Effector memory CD4-positive, alpha-beta T cell (primary cell): ENCODE measurements around the gene RGS6.
A peak's percentile ranks its signal among the peaks of the same experiment; 100 is the strongest.

Source experiments
- DNase-seq, 3 donors: peaks; one replicate each; pipeline ENCODE4 v3.0.0-alpha.2; 2020
- H3K27ac ChIP-seq: 2 replicates; pipeline ENCODE4 v1.7.0; 2013; ENCODE audit warnings: mild to moderate bottlenecking, low read length, moderate library complexity; ENCODE audit not compliant: insufficient read depth, poor library complexity, severe bottlenecking
- H3K27me3 ChIP-seq: replicated peaks from 2 replicates; pipeline ENCODE4 v1.7.0; 2013; ENCODE audit warnings: mild to moderate bottlenecking, low read length; ENCODE audit not compliant: insufficient read depth, control insufficient read depth, poor library complexity, severe bottlenecking
- H3K36me3 ChIP-seq: 2 replicates; pipeline ENCODE4 v1.7.0; 2013; ENCODE audit warnings: mild to moderate bottlenecking, low read length, moderate library complexity; ENCODE audit not compliant: control insufficient read depth, insufficient read depth
- H3K4me1 ChIP-seq: 2 replicates; pipeline ENCODE4 v1.7.0; 2013; ENCODE audit warnings: low read length, mild to moderate bottlenecking; ENCODE audit not compliant: control insufficient read depth, insufficient read depth, poor library complexity, severe bottlenecking
- H3K4me3 ChIP-seq: 2 replicates; pipeline ENCODE4 v1.7.0; 2013; ENCODE audit warnings: low read length, low read depth, mild to moderate bottlenecking; ENCODE audit not compliant: insufficient read depth, poor library complexity, severe bottlenecking
- H3K9me3 ChIP-seq: 2 replicates; pipeline ENCODE4 v1.7.0; 2013; ENCODE audit warnings: mild to moderate bottlenecking, low read length, moderate library complexity; ENCODE audit not compliant: control insufficient read depth

RGS6 gene

DNA sequence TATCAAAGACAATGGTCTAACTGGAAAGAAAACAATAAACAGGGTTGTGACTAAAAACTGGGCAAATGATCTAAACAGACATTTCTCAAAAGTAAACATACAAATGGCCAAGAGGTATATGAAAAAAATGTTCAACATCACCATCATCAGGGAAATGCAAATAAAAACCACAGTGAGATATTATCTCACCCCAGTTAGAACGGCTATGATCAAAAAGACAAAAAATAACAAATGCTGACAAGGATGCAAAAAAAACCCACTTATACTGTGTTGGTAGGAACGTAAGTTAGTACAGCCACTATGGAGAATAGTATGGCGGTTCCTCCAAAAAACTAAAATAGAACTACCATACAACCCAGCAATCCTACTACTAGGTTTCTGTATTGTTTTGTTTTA is 470.1 kb downstream of the RGS6 start:
- Histone ChIP-seq H3K4me3 (no peak overlapping the region), H3K36me3 (no peaks in the 10 kb centered on the region), H3K27me3 (peaks cover 4% of the 10 kb centered on the region), H3K27ac (no peak overlapping the region), H3K4me1 (no peaks in the 10 kb centered on the region), H3K9me3 (no peaks in the 10 kb centered on the region)
- DNase-seq = no peak

DNA sequence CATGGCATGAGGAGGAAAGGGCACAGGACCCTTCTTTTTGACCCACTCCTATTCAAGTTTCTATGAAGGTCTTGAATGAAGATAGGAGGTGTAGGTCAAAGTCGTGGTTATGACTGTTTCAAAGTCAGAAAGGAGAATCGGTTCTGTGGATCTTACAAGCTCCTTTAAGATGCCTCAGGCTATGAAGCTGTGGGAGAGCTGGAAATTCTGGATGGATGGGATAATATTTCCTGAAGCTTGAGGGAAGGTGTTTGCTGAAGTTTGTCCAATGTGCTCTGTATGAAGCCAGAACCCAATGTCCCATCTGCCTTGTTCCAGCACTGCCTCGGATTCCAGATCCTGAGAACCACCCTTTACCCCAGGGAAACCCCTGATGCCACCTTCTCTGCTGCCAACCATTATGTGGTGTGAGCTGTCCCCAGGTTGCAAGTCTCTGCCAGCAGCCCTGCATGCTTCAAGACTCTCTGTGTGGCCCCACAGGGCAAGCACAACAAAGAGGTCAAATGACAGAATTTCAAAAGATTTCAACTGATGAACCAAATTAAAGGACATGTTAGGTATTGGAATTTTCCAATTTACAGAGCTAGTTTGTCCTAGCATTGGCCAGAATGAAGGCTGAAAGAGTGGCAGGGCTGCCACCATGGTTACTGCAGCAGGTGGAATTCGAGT is 472.0 kb downstream of the RGS6 start:
- Histone ChIP-seq H3K9me3 (no peaks in the 10 kb centered on the region), H3K4me3 (no peak overlapping the region), H3K27me3 (peaks cover 4% of the 10 kb centered on the region), H3K4me1 (no peaks in the 10 kb centered on the region), H3K36me3 (no peaks in the 10 kb centered on the region), H3K27ac (no peak overlapping the region)
- no peak for DNase-seq

DNA sequence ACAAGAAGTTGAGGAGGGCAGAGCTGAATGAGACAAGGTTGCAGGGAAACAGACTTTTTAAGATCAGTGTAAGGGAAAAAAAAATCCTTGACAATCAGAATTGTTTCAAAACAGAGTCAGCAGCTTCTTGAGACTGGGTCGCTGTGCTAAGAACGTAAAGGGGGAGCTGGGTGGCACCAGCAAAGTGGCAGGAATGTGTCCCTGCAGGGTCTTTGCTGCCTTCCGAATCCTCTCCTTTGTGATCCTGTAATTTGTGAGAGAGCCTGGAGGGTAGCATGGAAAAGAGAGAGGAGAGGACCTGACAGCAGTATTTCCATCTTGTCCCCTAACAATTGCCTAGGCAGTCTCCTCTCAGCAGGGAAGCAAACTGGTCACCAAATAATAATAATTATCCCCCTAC is 472.8 kb downstream of the RGS6 start:
- Histone ChIP-seq H3K36me3 (no peaks in the 10 kb centered on the region), H3K4me3 (no peak overlapping the region), H3K27ac (no peak overlapping the region), H3K9me3 (no peaks in the 10 kb centered on the region), H3K4me1 (no peaks in the 10 kb centered on the region), H3K27me3 (peaks cover 4% of the 10 kb centered on the region)
- DNase-seq = no peak

DNA sequence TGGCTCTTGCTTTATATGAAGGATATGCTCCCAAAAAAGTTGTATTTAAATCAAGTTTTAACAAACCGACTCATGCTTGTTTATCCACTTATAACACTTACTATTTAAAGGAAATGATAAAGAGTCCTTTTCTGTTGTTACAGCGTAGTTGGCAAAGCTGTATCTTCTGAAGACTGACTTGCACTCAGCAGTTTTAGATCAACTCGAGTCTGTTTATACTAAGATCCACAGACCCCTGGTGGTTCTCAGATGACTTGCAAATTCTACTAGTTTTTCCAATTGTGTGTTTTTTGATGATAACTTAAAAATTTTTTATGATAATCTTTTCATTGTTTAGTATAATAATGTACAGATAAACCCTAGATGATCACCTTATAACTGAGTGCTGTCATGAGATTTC is 475.8 kb downstream of the RGS6 start:
- Histone ChIP-seq H3K4me3 (no peak overlapping the region), H3K9me3 (no peaks in the 10 kb centered on the region), H3K4me1 (no peaks in the 10 kb centered on the region), H3K27me3 (peaks cover 4% of the 10 kb centered on the region), H3K36me3 (no peaks in the 10 kb centered on the region), H3K27ac (no peak overlapping the region)
- DNase-seq = no peak

DNA sequence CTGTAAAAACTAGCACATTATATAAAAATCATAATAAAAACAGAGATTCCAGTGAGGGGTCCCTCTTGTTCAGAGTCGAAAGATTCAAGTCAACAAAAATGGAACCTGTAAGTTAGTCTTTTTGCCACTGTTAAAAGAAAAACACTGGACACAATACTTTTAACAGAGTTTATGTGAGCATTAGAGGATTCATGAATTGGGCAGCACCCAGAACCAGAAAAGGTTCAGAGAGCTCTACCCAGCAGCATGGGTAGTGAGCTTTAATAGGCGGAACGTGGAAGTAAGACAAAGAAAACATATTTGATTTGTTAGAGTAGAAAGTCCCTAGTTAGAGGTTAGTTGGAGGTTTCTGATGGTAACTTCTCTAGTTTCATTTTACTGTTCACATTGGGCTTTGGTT is 476.8 kb downstream of the RGS6 start:
- Histone ChIP-seq H3K9me3 (no peaks in the 10 kb centered on the region), H3K4me1 (no peaks in the 10 kb centered on the region), H3K27ac (no peak overlapping the region), H3K4me3 (no peak overlapping the region), H3K27me3 (peaks cover 2% of the 10 kb centered on the region), H3K36me3 (no peaks in the 10 kb centered on the region)
- no peak for DNase-seq

DNA sequence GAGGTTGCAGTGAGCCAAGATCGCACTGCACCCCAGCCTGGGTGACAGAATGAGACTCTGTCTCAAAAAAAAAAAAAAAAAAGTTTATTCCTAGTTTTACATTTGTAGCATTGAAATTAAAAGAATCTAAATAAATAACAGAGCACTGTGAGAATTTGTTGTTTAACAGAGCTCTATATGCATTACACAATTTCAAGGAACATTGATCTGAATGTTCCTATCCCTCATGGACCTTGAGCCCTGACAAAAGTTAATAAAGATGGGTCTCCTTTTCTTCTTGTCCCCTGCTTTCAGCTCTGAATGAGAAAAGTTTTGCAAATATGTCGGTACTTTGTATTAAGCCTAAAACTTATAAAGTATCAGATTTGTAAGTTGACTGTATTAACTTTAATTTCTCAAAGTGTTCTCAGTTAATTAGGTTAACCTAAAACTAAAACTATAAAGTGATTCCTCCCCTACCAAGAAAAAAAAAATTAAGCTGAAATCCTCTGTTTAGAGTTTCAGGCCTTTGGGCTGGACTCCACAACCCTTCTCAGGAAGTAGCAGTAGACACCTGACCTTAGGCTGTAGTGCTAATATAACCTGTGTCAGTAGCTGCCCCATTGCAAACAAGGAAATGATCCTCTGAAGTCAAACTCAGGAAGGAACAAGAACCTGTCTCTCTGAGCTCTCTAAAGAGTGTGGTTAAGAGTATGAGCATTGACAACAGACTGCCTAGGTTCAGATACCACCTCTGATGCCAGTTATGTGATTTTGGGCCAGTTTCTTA is 484.0 kb downstream of the RGS6 start:
- Histone ChIP-seq H3K4me3 (no peak overlapping the region), H3K36me3 (no peaks in the 10 kb centered on the region), H3K4me1 (no peaks in the 10 kb centered on the region), H3K27ac (no peak overlapping the region), H3K27me3 (no peaks in the 10 kb centered on the region), H3K9me3 (no peaks in the 10 kb centered on the region)
- DNase-seq = no peak

DNA sequence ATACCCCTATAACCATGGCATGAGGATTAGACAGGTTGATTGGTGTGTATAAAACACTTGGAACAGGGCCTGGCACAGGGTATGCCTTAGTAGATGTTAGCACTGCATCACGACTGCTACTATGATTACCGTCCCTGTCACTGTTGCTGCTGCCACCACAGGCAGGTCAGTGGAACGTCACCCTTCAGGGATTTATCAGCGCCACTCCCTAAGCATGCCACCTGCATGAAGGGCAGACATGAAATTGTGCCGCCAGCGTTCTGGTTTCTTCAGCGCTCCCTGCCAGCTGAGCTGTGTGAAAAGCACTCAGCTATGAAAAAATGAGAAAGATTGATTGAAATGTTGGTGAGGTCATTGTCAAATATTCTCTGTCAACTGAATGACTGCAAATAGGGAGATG is 484.7 kb downstream of the RGS6 start:
- no peaks in the 10 kb centered on the region for H3K27me3 ChIP-seq
- DNase-seq = no peak
- H3K9me3 ChIP-seq = no peaks in the 10 kb centered on the region

DNA sequence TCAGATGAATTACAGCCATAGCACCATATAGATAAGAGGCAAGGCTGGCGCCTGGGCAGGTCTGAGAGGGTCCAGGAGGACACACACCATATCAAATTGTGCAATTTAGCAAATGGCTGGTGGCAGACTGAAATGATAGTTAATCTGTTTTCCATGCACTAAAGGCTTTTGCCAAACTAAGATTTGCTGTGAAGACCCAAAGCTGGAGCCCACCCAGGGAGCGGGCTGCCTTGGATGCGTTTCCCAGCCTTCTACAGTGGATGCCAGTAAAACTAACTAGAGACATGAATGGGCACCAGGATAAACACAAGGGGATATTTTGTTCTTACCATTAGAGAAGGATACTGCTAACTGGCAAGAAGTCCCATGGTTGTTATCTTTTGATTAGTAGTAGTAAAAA is 486.6 kb downstream of the RGS6 start:
- Histone ChIP-seq H3K27me3 (no peaks in the 10 kb centered on the region), H3K9me3 (no peaks in the 10 kb centered on the region), H3K4me1 (no peaks in the 10 kb centered on the region), H3K4me3 (no peak overlapping the region), H3K27ac (no peak overlapping the region), H3K36me3 (no peaks in the 10 kb centered on the region)
- no peak for DNase-seq

More for the DNA sequence above, 484.7 kb downstream of the RGS6 start:
- Histone ChIP-seq H3K4me3 (no peak overlapping the region), H3K36me3 (no peaks in the 10 kb centered on the region), H3K4me1 (no peaks in the 10 kb centered on the region), H3K27ac (no peak overlapping the region)

DNA sequence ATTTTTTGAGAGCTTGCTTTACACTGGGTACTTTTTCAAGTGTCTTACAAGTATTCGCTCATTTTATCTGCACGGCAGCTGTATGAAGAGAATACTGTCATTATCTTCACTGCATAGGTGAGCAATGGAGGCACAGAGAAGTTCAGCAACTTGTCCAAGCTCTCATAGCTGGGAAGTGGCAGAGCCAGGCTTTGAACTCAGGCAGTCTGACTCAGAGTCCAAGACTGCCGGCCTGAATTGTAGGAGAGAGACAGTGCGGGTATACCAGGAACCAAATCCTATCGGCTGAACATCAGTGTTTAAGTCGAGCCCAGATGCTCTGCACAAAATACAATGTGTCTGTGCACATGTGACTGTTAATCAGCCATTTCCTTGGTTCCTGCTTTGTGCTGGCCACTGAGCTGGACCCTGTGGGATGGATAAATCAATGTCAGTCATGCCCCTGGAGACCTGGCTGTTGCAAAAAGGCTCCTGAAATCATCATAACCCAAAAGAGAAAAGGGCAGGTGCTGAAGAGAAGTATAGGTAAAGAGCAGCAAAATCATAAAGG is 487.1 kb downstream of the RGS6 start:
- DNase-seq = no peak
- no peak overlapping the region for H3K4me3 ChIP-seq
- no peaks in the 10 kb centered on the region for H3K27me3 ChIP-seq
- H3K36me3 ChIP-seq = no peaks in the 10 kb centered on the region
- H3K27ac ChIP-seq = no peak overlapping the region
- no peaks in the 10 kb centered on the region for H3K4me1 ChIP-seq
- H3K9me3 ChIP-seq = no peaks in the 10 kb centered on the region

DNA sequence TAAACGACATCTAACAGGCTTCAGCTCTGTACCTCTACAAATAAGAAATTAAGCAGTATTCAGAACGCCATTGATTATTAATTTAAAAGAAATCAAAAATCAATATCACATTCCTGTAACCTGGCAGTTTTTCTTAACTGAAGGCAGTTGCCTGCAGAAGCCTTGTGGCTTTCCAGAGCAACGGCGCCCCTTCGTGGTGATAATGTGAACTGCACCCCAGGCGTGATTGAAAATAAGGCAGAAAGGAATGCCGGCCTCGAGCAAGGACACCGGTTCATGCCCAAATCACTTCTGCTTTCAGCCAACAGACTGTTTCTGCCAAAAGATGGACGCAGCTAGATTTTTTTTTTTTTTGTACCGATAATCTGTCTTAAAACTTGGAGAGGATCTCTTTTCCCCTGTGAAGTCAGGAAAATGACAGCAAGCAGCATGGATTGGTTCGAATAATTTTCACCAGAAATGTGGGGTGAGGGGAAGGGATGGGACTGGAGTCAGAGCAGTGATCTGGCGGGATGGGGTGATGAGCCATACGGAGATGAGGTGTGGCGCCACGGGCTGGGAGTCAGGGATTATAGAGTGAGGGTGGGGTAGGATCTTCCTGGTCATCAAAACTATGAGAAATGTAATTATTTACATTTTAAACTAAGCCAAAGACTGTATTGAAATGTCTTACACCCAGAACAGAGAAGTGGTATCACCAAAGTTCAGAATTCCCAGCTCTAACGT is 488.7 kb downstream of the RGS6 start:
- no peaks in the 10 kb centered on the region for H3K9me3 ChIP-seq
- no peaks in the 10 kb centered on the region for H3K36me3 ChIP-seq
- H3K4me1 ChIP-seq = no peaks in the 10 kb centered on the region
- no peak overlapping the region for H3K4me3 ChIP-seq
- no peaks in the 10 kb centered on the region for H3K27me3 ChIP-seq
- peak; percentile 31 to 51 (median 44) for DNase-seq
- H3K27ac ChIP-seq = no peak overlapping the region
